HT1080 (cell line): ENCODE measurements around the gene OGT. TPM values are rescaled to one million over a fixed set of nuclear protein-coding genes. Genes with fewer than 3 reads are reported as not detected.
"Not testable (repeated sequence)": the region's sequence is repeated elsewhere in the genome, so short reads cannot be mapped to it uniquely, and the experiment has no call there.

Source experiments
- DNase-seq: peaks from one replicate; pipeline ENCODE4 v3.0.0-alpha.2; 2015; ENCODE audit warnings: low read depth
- total RNA-seq: library from RNA; depleted of rRNA; stranded (reverse); fragments of >200 nt; shearing (Covaris generic); gene quantifications from 2 replicates; pipeline ENCODE4 v1.2.3, GENCODE V29; 2014

The OGT gene
- total RNA-seq, 1 experiment from 2014 or later: 49.6 TPM

DNA sequence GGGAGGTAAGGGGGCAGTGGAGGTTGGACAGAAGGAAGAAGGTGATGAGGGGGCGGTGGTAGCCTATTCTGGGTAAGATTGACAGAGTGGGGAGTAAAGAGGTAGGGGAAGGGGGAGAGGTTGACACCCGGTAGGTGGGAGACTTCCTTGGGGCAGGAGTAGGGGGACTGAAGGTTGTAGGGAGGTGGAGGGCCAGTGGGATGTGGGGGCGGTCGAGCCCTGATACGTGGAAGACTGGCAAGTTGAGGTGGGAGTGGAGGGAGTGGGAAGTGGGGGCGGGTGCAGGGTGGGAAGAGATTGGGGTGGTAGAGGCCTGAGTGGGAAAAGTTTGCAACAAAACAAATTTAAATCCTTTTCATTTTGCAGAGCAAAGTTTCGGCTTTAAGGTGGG lies 47.1 kb downstream of the OGT start:
- DNase-seq: no peak

DNA sequence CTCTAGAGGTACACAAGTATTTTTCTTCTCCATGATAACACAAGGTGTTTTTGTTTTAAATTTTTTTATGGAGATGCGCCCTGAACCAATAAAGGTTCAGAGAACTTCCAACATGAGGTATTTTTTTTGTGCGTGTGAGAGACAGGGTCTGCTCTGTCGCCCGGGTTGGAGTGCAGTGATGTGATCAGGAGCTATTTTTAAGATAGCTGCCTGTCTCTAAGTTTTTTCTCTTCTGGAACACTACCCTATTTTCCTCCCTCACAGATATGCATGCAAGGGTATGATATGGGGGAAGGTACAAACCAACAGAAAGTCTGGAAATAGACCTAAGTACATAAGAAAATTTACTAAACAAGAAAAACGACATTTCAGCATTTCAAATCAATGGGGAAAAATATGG lies 48.3 kb downstream of the OGT start:
- DNase-seq: no peak

DNA sequence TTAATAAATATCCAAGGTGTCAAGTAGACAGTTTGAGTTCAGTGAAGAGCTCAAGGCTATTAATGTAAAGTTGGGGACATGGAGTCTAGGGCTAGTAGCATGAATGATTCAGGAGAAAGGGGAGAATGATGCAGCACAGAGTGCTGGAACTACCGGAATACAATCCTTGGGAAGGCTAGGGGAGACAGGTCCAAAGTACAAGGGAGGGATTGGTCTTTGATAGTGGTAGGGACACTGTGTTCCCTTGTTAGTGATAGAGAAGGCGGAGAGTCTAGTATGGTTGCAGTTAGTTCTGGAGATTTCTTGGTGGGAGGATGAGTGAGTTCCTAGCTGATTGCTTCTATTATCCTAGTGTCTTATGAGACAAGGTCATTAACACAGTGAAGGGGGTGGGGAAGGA lies 54.0 kb downstream of the OGT start:
- DNase-seq: no peak

DNA sequence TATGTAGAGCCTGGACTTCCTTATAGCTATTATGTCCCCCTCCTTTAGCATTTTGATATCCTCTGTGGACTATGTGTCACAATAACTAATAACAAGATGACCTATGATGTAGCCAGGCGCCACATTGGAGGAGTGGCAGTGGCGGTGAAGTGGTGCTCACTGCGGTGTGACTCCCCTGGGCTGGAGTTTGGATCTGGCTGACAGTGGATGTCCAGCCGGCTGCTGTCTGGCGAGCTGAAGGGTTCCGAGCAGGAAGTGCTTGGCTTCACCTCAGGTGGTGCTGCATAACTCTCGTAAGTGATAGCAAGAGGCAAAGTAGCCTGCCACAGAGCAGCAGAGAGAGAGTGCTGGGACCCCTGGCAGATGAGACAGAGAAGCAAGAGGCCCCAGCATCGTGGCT lies 60.3 kb downstream of the OGT start:
- not testable (repeated sequence) for DNase-seq

DNA sequence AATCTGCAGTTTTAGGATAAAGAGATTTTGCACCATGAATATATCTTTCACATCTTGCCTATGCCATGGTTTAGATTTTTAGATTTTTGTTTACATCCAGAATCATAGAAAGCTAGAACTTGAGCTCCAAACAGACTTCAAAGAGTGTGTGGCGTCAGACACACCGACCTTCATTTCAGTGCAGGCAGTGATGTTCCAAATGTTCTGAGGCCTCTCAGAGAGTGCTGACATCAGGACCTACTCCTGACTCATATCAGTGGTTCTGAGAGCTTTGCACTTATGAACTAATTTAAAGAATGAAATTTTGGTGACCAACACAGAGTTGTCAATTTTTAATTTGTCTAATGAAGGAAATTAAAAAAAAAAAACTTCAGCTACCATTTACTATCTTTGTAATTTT lies 67.1 kb downstream of the OGT start:
- DNase-seq: no peak

DNA sequence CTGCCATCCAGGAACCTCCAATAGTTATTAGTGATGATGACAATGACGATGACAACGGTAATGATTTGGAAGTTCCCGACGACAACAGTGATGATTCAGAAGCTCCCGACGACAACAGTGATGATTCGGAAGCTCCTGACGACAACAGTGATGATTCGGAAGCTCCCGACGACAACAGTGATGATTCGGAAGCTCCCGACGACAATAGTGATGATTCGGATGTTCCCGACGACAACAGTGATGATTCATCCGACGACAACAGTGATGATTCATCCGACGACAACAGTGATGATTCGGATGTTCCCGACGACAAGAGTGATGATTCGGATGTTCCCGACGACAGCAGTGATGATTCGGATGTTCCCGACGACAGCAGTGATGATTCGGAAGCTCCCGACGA lies 70.7 kb downstream of the OGT start:
- no peak for DNase-seq

DNA sequence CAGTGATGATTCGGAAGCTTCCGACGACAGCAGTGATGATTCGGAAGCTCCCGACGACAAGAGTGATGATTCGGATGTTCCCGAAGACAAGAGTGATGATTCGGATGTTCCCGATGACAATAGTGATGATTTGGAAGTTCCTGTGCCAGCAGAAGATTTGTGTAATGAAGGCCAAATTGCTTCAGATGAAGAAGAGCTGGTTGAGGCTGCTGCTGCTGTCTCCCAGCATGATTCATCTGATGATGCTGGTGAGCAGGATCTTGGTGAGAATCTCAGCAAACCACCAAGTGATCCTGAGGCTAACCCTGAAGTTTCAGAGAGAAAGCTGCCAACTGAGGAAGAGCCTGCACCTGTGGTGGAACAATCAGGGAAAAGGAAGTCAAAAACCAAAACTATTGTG lies 71.2 kb downstream of the OGT start:
- DNase-seq: no peak

DNA sequence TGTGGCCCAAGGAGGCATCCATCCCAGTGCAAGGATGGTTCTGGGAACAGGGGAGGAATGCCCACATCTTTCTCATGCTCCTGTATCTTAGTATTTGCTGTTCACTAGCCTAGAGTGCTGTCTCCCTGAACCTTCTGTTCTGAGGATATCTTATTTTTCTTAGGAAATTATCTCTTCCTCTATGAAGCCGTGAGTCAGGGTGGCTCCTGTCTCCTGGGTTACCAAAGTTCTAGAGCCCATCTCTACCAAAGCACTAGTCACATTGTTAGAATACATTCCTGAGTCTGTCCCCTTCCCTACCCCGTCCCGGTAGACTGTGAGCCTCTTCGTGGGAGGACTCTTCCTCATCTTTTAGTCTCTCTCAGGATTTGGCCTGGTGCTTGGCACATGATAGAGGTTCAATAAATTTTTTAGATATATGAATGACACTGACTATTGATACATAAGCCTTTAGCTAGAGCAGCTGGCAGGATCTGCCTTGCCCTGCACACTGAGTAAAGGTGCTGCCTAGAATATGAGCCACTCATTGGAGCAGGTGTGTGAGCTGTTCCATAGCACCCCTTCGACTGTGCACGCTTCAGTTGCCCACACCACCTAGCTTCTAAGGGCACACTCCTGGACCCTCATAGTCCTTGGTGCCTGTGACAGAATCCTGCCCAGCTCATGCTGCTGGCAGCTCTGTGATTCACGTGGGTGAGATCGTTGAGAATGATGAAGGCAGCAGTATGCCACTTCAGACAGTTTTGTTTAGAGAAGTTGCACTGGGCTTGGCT lies 72.1 kb downstream of the OGT start:
- no peak for DNase-seq

DNA sequence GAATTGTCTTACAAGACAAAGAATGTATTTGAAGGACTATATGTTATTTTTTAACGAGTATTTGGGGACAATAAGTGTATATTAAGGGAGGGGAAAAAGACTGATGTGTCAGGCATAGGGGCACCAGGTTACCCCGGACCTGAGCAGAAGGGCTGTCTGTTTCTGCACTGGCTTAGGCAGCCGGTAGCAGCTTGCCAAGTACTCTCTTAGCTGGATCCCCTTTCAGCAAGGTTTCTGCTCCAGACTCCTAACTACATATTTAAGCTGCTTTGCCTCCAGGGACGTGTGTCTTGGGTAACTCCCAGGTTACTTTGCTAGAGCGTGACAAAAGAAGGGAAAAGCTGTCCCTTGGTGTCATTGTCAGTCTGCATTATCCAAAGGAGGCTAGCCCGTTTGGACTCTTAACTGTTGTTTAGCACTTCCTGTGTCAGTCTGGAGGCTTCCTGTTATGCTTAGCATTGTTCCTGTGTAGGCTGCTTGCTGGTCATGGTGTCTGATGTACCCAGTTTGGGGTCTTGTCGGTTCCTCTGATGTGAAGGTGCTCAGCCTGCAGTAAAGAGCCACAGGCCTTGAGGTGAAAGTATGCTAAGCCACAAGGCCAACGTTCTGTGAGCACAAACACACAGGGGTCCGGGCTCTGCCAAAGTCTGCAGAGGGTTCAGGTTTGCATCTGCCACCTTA lies 73.8 kb downstream of the OGT start:
- DNase-seq: no peak

DNA sequence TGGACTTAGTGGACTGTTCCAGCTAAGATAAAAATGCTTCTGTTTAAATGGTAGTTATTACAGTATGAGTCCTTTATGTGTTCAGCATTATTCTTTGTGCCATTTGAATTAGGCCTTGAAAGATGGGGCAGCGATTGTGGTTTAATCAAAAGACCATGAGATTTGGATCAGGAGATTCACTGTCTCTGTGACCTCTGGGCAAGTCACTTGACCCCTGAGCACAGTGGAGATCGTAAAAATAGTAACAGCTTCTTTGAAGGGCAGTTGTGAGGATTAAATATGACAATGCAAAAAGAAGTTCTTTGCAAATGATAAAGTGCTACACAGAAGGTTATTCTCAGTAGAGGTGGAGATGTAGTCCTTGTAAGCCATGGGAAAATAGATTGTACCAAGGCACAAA lies 74.6 kb downstream of the OGT start:
- DNase-seq: no peak

DNA sequence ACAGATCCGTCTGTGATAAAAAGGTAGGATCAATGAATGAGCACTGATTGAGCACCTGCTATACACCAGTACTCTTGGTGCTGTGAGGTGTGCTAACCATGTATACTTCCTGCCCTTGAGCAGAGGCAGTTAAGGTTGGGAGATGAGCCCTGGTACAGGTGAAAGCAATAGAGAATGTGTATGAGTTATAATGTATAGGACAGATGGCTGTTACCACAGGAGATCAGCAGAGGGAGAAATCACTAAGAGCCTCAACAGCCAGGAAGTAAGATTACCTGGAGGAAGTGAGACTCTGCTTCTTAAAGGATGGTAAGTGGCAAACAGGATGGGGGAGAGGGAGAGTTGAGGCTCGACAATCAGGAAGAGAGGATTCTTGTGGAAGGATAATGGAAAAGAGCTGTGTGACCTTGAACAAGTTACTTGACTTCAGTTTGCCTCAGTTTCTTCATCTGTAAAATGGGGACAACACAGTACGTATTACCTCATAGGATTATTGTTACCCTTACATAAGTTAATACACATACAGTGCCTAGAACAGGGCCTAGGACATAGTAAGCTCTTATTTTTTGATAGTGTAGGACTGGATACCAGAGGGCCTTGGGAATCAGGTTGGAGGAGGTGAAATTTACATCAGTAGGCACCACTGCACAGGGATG lies 76.3 kb downstream of the OGT start:
- no peak for DNase-seq

DNA sequence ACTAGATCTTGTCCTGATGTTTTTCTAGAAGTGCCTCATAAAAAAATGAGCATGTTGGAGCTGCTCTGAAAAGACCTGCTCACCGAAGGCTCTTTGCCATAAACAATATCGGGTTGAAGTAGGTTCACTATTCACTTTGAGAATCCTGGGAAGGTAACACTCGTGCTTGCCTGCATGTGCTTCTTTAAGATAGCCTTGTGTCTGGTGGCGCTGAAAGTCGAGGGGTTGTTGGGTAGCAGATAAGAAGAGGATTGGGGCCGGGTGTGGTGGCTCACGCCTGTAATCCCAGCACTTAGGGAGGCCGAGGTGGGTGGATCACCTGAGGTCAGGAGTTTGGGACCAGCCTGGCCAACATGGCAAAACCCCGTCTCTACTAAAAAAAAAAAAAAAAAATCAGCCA lies 78.8 kb downstream of the OGT start:
- not testable (repeated sequence) for DNase-seq

DNA sequence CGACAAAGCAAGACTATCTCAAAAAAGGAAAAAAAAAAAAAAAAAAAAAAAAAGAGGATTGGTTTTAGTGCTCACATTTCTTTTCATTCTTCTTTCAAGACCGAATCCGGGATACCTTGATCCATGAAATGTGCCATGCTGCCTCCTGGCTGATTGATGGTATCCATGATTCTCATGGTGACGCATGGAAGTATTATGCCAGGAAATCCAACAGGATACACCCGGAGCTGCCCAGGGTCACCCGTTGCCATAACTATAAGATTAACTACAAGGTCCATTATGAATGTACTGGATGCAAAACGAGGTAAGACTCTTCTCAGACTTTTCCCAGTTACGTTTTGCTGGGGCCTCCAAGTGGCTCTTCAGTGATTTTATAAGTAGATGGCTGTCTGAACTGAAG lies 79.4 kb downstream of the OGT start:
- no peak for DNase-seq

DNA sequence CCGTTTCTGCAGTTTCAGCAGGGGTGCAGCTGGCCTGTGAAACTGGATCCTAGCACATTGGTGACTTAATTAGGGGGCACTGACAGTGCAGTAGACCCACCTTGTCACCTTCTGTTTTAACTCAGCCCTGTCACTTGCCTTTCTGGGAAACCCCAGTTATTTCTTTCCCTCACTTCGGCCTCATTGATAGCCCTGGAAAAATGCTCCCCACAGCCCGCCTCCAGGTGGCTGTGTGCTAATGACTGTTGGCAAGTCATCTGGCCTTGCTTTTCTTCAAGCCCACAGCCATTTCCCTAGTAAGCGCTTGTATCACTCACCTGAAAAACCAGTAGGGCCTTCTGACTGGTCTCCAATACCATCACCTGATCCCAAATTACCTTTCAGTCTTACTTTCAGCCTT lies 82.2 kb downstream of the OGT start:
- no peak for DNase-seq

DNA sequence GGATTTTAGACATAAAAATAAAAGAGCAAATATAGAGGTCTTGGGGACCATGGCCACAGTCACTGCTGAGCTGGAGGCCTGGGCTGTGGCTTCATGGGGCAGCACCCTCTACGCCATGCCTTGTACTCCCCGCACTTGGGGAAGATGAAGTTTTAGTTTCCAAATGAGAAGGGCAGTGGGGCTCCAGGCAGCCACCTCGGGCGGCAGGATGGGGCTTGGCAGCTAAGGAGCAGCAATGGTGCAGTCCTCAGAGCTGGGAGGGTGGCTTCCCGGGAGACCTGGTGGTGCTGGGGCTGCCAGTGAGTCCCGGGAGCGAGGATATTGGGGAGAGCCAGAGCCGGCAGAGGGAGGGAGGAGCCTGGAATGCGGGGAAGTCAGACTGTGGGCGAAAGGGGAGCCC lies 83.0 kb downstream of the OGT start:
- no peak for DNase-seq

DNA sequence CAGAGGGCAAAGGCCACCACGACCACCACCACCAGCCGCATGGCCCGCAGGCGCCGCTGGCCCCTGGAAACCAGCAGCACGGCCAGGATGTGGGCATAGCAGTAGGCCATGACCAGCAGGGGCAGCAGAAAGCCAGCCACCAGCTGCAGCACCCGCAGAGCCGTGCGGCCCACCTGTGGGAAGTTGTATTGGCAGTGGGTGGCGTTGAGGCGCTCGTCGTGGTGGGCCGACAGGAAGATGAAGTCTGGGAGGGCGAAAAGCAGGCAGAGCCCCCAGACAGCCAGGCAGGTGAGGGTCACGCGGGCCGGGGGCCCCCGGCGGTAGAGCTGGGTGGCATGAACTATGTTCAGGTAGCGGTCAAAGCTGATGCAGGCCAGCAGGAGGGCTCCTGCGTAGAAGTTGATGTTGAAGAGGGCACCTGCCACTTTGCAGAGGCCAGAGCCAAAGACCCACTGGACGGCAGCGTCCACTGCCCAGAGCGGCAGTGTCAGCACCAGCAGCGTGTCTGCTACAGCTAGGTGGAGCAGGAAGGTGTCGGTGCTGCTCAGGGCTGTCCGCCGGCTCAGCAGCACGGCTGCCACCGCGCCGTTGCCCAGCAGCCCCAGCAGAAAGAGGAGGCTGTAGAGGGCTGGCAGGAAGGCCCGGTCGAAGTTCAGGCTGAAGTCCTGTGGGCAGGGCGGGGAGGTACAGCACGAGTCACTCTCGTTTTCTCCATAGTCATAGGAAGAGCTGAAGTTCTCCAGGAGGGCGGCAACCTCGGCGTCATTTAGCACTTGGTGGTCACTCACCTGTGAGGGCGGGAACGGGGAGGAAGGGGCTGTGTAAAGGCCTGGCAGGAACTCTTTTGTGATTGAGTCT lies 84.0 kb downstream of the OGT start:
- no peak for DNase-seq

DNA sequence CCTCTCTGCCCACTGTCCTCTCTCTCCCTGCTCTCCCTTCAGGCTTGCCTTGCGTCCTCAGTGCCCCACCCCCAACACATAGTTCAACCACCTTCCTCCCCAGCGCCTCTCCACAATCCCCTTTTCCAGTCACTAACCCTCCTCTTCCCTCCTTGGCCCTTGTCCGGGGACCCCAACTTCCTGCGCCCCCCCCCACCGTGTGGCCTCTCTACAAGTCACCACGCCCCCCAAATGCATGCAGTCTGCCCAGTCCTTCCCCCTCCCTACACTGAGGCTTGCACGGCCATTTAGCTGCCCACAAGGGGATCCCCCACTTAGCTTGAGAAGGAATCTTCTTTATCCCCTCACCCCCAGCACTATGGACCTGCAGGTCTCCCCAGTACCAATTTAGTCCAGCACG lies 84.8 kb downstream of the OGT start:
- DNase-seq: no peak

DNA sequence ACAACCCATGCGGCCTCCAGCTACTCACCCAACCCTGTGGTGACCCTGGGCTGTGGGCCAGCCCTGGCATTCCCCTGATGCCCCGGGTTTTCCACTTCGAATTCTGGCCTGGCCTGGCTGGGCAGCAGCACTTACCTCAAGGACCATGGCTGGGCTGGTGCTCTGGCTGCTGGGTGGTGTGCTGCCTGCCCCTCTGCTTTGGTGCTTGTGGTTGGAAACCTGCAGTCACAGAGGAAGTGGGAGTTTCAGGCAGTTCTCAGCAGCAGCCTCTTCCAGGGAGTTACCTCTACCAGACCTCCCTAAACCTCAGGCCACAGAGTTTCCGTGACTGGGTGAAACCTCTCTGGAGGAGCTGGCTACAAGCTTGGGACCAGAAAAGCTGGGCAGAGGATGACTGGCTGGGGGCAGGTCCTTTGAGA lies 85.4 kb downstream of the OGT start, which contains the start of gene CXCR3:
Gene CXCR3, minus strand, starts transcription at position 209 of the 419 bp plus-strand sequence. Its CDS starts 62 bp downstream, at position 147.
- DNase-seq: peak; percentile 18

DNA sequence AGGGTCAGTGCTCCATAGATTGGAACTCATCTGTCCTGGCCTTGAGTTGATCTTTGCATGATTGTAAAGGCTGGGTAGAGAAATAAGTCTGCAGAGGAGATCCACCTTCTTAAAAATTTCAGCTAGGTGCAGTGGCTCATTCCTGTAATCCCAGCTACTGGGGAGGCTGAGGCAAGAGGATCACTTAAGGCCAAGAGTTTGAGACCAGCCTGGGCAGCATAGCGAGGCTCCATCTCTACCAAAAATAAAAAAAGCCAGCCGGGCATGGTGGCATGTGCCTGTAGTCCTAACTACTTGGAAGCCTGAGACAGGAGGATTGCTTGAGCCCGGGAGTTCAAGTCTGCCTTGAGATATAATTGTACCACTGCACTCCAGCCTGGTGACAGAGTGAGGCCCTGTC lies 85.9 kb downstream of the OGT start:
- no peak for DNase-seq

DNA sequence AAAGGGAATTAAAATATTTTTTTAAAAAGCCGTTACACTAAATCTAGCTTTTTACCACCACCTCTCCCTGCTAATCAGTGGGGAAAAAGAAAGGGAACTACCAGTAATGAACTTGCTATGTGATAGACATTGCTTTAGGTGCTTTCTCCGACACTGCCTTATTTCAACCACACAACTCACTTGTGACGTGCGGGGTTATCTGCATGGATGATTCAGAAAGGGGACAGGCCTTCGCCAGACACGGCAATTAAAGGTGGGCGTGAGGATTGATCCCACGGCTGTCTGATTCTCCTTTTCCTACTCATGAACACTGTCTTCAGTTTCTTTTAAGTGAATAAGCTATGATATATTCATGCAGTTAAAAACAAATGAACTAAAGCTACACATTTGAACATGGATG lies 86.3 kb downstream of the OGT start:
- no peak for DNase-seq

DNA sequence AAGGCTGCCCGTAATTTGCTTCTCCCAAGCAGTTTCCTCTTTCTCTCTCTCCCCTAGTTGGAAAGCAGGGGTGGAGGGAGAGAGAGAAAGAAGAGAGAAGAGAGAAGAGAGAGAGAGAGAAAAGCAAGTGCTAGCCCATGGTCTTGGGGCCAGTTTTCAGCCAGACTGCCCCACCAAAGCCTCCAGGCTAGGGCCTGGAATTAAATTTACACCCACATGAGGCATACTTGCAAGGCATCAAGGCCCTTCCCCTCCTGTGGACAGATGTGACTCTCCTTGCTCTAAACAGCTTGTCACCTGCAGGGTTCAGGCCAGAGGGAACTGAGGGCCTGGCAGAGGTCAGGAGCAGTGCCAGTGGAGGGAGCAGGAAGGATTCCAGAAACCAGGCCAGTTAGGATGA lies 87.1 kb downstream of the OGT start:
- DNase-seq: no peak

DNA sequence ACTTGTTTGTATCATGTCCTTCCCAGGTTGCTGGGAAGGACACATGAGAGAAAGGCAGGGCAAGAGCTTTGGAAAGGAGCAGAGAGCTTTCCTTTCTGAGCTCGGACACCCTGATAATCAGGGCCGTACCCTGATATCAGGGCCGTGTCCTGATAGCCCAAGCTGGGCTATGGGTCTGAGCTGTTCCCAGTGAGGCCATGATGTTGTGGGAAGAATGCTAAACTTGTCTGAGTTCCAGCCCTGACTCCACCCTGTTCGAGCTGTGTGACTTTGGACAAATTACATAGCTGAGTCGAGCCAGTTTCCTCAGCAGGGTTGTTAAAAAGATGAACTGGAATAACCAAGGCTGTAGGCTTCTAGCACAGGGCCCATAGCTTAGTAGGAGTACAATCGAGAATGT lies 88.7 kb downstream of the OGT start:
- DNase-seq: no peak
